ENCODE data around the gene CCDC33.

DNA sequence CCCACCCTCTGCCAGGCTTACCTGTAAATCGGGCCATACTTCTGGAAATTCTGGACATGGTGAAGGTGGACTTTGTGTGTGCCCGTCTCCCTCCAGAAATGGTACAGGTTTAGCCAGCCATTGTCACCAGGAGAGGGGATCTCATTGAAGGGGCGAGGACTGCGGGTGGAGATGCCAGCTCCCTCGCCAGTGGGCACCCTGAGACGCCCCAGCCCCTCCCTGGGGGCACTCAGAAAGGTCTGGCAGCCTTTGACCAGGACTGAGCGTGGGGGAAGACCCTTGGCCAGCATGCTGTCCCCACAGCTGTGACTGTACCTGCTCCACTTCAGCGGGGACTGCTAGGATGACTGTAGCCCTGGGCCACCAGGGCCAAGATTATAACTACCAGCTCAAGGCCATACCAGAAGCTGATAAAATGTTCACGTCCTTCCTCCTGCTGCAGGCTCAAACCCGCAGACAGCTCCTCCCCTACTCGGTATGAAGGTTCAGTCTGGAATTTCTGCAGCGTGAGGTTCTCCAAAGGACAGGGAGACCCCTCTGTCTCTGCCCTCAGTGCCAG is 131.2 kb downstream of the CCDC33 start, which contains the start of gene CYP11A1:
- TF ChIP-seq, protein P1, sequence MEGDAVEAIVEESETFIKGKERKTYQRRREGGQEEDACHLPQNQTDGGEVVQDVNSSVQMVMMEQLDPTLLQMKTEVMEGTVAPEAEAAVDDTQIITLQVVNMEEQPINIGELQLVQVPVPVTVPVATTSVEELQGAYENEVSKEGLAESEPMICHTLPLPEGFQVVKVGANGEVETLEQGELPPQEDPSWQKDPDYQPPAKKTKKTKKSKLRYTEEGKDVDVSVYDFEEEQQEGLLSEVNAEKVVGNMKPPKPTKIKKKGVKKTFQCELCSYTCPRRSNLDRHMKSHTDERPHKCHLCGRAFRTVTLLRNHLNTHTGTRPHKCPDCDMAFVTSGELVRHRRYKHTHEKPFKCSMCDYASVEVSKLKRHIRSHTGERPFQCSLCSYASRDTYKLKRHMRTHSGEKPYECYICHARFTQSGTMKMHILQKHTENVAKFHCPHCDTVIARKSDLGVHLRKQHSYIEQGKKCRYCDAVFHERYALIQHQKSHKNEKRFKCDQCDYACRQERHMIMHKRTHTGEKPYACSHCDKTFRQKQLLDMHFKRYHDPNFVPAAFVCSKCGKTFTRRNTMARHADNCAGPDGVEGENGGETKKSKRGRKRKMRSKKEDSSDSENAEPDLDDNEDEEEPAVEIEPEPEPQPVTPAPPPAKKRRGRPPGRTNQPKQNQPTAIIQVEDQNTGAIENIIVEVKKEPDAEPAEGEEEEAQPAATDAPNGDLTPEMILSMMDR (IDR thresholded peaks at IDR 0.05; ENCODE audit: low read length), result no peak
- TF ChIP-seq EZH2phosphoT487 (IDR thresholded peaks at IDR 0.05; ENCODE audit: low read length), result no peak
